H1 (cell line): Measurements from ENCODE around the gene ABTB1. TPM values are rescaled to one million over a fixed set of nuclear protein-coding genes. Genes with fewer than 3 reads are reported as not detected.

ENCODE experiments used
- EP300 ChIP-seq, 2 experiments: IDR thresholded peaks; 1 replicate in 1 of 2; 2 replicates in 1 of 2; pipeline ENCODE4 v1.6.1; 2011 to 2012; ENCODE audit warnings: low read depth in 2 of 2, low read length in 2 of 2, mild to moderate bottlenecking in 2 of 2, borderline replicate concordance in 1 of 2, inconsistent platforms in 1 of 2, moderate library complexity in 1 of 2
- POU5F1 ChIP-seq: IDR thresholded peaks from 2 replicates; pipeline ENCODE4 v1.6.1; 2011; ENCODE audit warnings: low read depth, mild to moderate bottlenecking, low read length, moderate library complexity
- RAD21 ChIP-seq, 2 experiments: IDR thresholded peaks in 1 of 2; conservative IDR thresholded peaks in 1 of 2; 2 replicates each; pipeline ENCODE4 v1.6.1; 2011; ENCODE audit warnings: low read depth in 2 of 2, low read length in 2 of 2, improper control_type of control experiment in 1 of 2, inconsistent platforms in 1 of 2, mild to moderate bottlenecking in 1 of 2, moderate library complexity in 1 of 2
- polyA plus RNA-seq, 7 experiments: library from polyadenylated mRNA; depleted of rRNA in 3 of 7; stranded (reverse) in 5 of 7; unstranded in 2 of 7; fragments of >200 nt in 5 of 7; fragments of 200-250 nt in 2 of 7; gene quantifications; 1 replicate in 5 of 7; 2 replicates in 1 of 7; 4 replicates in 1 of 7; pipeline versions ENCODE4 v1.2.1 to v1.2.3, GENCODE V29; 2011 to 2013; ENCODE audit warnings: missing spikeins in 2 of 7, mixed read lengths in 2 of 7
- total RNA-seq: library from RNA; stranded (reverse); fragmentation: NEBNext Ultra II Directional; extraction: Animal tissue kit (Norgen Biotek cat#: 25700); gene quantifications from 2 replicates; pipeline ENCODE4 v1.2.1, GENCODE V29; 2021
- TF ChIP-seq, protein P1 (sequence below): IDR thresholded peaks from 2 replicates; pipeline ENCODE4 v1.6.1; 2011; ENCODE audit warnings: low read depth, mild to moderate bottlenecking, low read length; ENCODE audit not compliant: insufficient read depth

The ABTB1 gene
- total and polyA plus RNA-seq, 2 of the 8 experiments (the other 6 are each of a cell fraction or from before 2014, with no cell fraction given), result 7.1 to 9.4 TPM

DNA sequence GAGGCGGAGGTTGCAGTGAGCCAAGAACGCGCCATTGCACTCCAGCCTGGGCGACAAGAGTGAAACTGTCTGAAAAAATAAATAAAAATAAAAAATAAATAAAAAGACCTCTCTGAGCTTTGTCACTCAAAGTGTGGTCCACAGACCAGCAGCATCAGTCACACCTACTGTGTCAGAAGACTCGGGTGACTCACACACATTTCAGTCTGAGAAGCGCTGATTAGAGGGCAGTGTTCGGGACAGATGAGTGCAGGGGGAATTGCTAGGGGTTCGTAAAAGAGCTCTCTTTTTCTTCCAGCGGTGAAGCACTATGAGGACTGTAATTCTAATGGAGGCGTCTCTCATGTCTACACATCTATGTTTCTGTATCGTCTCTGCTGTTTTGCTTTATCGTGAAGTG is 38.1 kb upstream of the ABTB1 start (continued):
- TF ChIP-seq, protein P1, sequence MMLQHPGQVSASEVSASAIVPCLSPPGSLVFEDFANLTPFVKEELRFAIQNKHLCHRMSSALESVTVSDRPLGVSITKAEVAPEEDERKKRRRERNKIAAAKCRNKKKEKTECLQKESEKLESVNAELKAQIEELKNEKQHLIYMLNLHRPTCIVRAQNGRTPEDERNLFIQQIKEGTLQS, result no peak
- TF ChIP-seq RAD21 (IDR thresholded peaks at IDR 0.05 in 1 of 2, conservative IDR thresholded peaks at IDR 0.05 in 1 of 2; ENCODE audit: low read depth in 2 of 2, low read length in 2 of 2), result no peak
- no peak for TF ChIP-seq POU5F1
- no peak for TF ChIP-seq EP300 (IDR thresholded peaks at IDR 0.05; ENCODE audit: borderline replicate concordance in 1 of 2, low read depth in 2 of 2, low read length in 2 of 2)
